ELF-1 (cell line): ENCODE data around the gene ADD2.

Source experiments
- DNase-seq: peaks from one replicate; pipeline ENCODE4 v3.0.0-alpha.2; 2016; ENCODE audit warnings: low read depth, low spot score

Gene ADD2

GRCh38 chr2:70785137-70785911, 17.3 kb upstream of the ADD2 start:
- DNase-seq, result peak; percentile 53

- DNase-seq, result no peak
Measured at GRCh38 chr2:70784320-70784719, 16.3 kb upstream of the ADD2 start.

- DNase-seq, result no peak
Measured at GRCh38 chr2:70779911-70780545, 12.0 kb upstream of the ADD2 start.

GRCh38 chr2:70779491-70779890, 11.5 kb upstream of the ADD2 start:
- no peak for DNase-seq

GRCh38 chr2:70778676-70779075, 10.7 kb upstream of the ADD2 start:
- no peak for DNase-seq

- no peak for DNase-seq
Measured at GRCh38 chr2:70777450-70777849, 9.4 kb upstream of the ADD2 start.

GRCh38 chr2:70776266-70776665, 8.3 kb upstream of the ADD2 start:
- DNase-seq, result no peak

GRCh38 chr2:70775141-70775540, 7.1 kb upstream of the ADD2 start:
- no peak for DNase-seq

- no peak for DNase-seq
Measured at GRCh38 chr2:70772486-70773155, 4.6 kb upstream of the ADD2 start.

GRCh38 chr2:70771446-70771845, 3.4 kb upstream of the ADD2 start:
- DNase-seq, result no peak

GRCh38 chr2:70769450-70769849, 1.4 kb upstream of the ADD2 start:
- no peak for DNase-seq

- peak; percentile 32 for DNase-seq
Measured at GRCh38 chr2:70768590-70769085, 638 bp upstream of the ADD2 start.

- peak; percentile 79 for DNase-seq
Measured at GRCh38 chr2:70767079-70767698, 811 bp downstream of the ADD2 start.

GRCh38 chr2:70766357-70767078, 1.5 kb downstream of the ADD2 start:
- DNase-seq, result no peak

GRCh38 chr2:70765507-70765906, 2.5 kb downstream of the ADD2 start:
- no peak for DNase-seq

- no peak for DNase-seq
Measured at GRCh38 chr2:70759446-70759845, 8.6 kb downstream of the ADD2 start.

- no peak for DNase-seq
Measured at GRCh38 chr2:70757966-70758365, 10.0 kb downstream of the ADD2 start.

GRCh38 chr2:70757360-70757759, 10.6 kb downstream of the ADD2 start:
- no peak for DNase-seq

- no peak for DNase-seq
Measured at GRCh38 chr2:70756128-70756527, 11.9 kb downstream of the ADD2 start.

- DNase-seq, result no peak
Measured at GRCh38 chr2:70753902-70754301, 14.1 kb downstream of the ADD2 start.

- DNase-seq, result no peak
Measured at GRCh38 chr2:70753031-70753430, 15.0 kb downstream of the ADD2 start.

GRCh38 chr2:70752396-70752795, 15.6 kb downstream of the ADD2 start:
- no peak for DNase-seq
